ENCODE results near the gene SNX1.

The SNX1 gene

DNA sequence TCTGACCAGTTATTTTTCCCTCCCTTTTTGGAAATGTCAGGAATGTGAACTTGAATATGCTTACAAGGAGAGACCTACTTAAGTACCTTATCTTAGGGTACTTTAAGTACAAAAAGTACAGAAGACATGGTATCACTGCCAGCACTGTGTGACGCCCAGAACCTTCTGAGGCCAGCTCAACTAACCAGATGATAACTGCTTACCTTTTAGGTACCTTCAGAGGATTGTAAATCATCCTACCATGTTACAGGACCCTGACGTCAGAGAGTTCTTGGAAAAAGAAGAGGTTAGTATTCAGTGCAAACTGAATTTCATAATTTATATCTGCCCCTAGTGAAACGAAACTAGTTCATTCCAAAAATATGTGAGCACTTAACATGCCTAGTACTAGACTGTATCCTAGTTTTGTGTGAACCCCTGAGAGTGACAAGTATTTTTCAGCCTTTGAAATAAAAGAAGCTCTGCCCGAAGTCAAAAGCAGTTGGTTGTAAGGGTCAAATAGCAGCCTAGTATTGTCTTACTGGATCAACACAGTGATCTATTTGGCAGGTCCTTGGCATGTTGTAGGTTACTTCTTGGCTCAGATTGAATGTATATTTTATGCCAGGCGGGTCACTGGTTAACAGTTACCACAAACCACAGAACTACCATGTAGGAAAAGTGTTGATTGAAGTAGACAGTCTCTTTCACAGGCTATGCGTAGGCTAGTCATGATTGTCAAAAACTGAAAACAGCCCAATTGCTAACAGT, 31.9 kb downstream of the SNX1 start:
- TF ChIP-seq, protein P1, sequence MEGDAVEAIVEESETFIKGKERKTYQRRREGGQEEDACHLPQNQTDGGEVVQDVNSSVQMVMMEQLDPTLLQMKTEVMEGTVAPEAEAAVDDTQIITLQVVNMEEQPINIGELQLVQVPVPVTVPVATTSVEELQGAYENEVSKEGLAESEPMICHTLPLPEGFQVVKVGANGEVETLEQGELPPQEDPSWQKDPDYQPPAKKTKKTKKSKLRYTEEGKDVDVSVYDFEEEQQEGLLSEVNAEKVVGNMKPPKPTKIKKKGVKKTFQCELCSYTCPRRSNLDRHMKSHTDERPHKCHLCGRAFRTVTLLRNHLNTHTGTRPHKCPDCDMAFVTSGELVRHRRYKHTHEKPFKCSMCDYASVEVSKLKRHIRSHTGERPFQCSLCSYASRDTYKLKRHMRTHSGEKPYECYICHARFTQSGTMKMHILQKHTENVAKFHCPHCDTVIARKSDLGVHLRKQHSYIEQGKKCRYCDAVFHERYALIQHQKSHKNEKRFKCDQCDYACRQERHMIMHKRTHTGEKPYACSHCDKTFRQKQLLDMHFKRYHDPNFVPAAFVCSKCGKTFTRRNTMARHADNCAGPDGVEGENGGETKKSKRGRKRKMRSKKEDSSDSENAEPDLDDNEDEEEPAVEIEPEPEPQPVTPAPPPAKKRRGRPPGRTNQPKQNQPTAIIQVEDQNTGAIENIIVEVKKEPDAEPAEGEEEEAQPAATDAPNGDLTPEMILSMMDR (conservative IDR thresholded peaks at IDR 0.05), result no peak
- H3K27ac ChIP-seq, result no peak overlapping the region

DNA sequence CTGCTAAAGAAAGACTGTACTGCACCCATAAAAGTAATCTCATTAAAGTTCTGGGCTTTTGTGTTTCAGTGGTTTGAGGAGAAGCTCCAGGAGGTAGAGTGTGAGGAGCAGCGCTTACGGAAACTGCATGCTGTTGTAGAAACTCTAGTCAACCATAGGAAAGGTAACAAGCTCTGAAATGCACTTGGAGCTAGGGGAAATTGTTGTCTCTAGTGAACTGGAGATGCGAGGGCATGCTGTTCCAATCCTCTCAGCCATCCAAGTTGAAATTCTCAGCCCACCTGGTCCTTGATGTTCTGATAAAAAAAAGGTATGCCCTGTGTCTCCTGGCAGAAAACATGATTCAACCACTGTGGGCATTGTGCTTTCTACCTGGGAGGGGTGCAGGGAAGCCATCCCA, 34.4 kb downstream of the SNX1 start:
- no peak overlapping the region for H3K27ac ChIP-seq
- TF ChIP-seq, protein P1 (conservative IDR thresholded peaks at IDR 0.05), result no peak

DNA sequence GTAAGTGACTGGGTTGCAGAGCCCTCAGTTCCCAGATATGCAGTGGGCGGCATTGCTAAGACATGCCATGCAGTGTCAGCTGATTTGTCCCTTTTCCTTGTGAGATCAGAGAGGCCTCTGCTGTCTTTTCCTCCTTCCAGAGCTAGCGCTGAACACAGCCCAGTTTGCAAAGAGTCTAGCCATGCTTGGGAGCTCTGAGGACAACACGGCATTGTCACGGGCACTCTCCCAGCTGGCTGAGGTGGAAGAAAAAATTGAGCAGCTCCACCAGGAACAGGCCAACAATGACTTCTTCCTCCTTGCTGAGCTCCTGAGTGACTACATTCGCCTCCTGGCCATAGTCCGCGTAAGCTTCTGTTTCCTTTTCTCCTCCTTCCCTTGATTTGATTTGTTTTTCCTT, 35.8 kb downstream of the SNX1 start:
- TF ChIP-seq, protein P1 (conservative IDR thresholded peaks at IDR 0.05), result no peak
- no peak overlapping the region for H3K27ac ChIP-seq

DNA sequence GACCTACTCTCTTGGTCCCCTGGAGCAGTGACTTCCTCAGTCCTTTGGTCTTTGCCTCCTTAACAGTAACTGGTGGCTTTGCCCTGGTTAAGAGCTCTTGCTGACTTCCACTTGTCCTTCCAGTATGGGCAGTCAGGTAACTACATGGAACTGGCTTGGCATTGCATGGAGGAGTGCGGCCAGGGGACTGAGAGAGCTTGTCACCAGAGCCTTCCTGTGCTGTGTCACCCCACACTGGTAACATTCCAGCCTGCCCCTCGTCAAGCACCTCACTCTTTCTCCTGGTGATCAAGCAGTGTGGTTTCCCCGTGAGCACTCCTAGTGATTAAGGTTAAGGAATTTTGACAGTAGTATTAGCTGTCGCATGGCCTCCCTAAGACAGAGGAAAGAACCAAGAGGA, 36.4 kb downstream of the SNX1 start:
- H3K27ac ChIP-seq, result no peak overlapping the region
- TF ChIP-seq, protein P1 (conservative IDR thresholded peaks at IDR 0.05), result no peak

DNA sequence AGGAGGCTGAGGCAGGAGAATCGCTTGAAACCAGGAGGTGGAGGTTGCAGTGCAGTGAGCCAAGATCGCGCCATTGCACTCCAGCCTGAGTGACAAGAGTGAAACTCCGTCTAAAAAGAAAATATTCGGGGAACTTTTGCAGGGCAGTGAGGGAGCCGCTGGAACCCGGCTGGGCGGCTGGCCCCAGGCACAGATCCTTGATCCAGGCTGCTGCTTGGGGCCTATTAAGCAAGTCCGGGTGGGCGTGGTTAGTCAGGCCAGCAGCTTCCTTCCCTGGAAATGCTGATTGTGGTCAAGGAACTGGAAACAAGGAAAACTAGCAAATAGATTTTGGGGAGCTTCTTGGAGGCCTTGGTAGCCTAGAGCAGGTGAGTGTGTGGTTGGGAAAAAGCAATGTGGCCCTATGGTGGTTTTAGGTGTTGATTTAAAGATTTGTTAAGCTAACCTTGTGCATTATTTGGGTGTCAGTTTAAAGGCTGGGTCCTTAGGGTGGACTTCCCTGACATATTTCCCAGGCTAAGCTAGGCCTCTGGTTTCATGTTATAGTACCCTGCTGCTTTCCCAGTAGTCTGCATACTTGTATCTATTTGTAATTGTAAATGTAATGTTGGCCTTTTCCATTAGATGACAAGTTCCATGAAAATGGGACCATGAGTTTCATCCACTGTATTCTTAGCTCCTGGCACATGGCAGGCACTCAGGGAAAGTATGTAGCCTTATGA, 38.0 kb downstream of the SNX1 start:
- TF ChIP-seq, protein P1 (conservative IDR thresholded peaks at IDR 0.05), result no peak
- no peak overlapping the region for H3K27ac ChIP-seq

DNA sequence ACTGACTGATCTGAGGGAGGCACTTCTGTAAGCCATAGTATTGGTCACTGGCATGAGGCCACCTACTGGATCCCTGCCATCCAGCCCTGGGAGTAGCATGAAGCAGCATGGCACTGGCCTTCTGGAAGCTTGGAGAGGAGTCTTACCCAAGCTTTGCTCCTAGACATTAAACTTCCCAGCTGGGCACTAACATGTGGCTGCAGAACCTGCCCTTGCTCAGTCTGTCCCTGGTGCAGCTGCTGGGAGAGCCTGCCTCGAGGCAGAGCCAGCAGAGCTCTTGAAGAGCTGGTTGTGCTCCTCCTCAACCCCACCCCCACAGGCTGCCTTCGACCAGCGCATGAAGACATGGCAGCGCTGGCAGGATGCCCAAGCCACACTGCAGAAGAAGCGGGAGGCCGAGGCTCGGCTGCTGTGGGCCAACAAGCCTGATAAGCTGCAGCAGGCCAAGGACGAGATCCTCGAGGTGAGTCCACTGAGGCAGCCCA, 38.6 kb downstream of the SNX1 start:
- H3K27ac ChIP-seq, result no peak overlapping the region
- TF ChIP-seq, protein P1 (conservative IDR thresholded peaks at IDR 0.05), result no peak

DNA sequence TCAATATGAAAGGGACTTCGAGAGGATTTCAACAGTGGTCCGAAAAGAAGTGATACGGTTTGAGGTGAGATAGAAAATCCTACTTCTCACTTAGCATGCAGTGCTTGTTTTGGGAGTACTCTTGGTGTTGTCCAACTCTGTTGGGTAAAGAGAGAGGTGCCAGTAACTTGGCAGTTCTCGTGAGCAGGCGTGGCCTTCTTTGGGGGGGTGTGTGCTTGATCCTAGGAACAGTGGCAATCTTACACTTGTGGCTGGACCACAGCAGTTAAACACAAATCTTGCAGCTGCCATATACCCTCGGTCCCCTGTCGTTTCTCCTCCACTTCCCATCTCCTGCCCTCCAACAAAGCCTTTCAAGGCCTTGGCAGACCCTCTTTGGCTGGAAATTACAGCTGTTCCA, 40.6 kb downstream of the SNX1 start:
- H3K27ac ChIP-seq, result no peak overlapping the region
- TF ChIP-seq, protein P1 (conservative IDR thresholded peaks at IDR 0.05), result no peak
